ENCODE results near the gene SRMS.

The SRMS gene, protein sequence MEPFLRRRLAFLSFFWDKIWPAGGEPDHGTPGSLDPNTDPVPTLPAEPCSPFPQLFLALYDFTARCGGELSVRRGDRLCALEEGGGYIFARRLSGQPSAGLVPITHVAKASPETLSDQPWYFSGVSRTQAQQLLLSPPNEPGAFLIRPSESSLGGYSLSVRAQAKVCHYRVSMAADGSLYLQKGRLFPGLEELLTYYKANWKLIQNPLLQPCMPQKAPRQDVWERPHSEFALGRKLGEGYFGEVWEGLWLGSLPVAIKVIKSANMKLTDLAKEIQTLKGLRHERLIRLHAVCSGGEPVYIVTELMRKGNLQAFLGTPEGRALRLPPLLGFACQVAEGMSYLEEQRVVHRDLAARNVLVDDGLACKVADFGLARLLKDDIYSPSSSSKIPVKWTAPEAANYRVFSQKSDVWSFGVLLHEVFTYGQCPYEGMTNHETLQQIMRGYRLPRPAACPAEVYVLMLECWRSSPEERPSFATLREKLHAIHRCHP

DNA sequence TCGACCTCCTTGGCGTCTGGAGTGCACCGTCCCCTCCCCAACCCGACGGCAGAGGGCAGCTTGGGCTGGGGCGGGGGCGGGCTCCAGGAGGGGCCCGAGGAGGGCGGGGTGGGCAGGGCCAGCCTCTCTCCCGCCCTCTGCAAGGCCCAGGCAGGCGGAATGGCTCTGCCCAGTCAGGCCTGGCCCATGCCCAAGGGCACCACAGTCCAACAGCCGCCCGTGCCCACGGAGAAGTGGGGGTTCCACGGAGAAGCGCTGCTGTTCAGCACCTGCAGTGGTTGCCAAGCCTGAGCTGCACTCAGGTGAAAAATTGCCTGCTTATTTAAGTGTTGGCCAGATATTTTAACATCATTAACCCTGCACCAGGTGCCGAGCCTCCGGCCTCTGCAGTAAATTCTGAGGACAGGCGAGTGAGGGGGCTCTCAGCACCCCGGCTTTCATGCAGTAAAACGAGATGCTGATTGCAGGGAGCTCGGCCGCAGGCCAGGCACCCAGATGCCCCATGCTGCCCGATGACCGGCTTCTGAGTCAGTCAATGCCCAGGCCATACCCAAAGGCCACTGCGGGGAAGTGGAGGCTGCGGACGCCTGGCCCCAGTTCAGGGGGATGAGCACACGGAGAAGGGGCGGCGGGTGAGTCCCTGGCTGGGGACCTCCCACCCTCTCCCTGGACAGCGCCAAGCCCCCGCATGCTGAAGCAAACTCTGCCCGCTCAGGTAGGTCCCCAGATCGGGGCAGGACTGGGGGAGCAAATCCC, at the start of gene SRMS:
TSS of gene SRMS (minus strand) at position 25 of the 756 bp plus-strand sequence. CDS start 286 bp downstream, outside the sequence.
- DNase-seq (ENCODE audit: low read depth): no peak

DNA sequence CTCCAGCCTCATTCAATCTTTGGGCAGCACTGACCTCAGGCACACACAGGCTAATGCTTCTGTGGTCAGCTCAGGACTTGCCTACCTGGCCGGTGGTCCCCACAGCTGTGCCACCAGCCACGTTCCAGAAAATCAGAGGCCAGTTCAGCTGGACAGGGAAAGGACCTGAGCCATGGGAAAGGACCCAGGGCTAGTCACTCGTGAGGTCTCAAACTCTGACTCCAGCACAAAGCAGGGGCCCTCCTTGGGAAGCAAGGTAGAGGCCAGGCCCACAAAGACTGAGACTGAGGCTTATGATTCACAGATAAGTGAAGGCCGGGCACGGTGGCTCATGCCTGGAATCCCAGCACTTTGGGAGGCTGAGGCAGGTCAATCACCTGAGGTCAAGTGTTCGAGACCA, 48.9 kb upstream of the SRMS start:
- no peak for DNase-seq (ENCODE audit: low read depth)

DNA sequence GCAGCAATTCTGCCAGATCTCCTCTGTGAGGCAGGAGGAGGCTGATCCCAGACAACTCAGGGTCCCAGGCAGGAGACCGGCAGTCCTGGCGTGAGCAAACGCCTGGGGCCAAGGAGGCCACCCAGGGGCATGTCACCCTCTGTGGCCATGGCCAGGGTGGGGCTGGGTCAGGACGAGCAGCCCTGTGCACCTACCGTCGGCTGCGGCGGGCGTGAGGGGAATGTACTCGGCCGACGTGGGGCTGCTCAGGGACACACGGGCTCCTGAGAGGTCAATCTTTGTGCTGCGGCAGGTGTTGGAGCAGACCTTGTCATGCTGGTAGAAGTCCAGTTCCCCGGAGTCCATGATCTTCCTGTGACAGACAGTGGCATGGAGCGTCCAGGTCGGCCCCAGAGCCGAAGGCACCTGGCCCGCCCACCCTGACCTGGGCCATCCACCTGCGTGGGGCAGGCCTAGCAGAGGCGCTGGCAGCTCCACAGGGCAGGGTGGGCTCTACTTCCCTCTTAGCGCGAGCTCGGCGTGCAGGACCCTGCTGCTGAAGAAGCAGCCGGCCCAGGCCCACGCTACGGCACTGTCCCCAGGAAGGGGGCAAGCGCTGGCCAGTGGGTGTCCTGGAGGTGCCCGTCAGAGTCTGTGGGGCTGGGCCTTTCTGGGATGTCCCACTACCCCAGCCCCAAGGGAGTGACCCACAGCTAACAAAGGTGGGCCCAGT, 48.0 kb upstream of the SRMS start:
- DNase-seq (ENCODE audit: low read depth): no peak

DNA sequence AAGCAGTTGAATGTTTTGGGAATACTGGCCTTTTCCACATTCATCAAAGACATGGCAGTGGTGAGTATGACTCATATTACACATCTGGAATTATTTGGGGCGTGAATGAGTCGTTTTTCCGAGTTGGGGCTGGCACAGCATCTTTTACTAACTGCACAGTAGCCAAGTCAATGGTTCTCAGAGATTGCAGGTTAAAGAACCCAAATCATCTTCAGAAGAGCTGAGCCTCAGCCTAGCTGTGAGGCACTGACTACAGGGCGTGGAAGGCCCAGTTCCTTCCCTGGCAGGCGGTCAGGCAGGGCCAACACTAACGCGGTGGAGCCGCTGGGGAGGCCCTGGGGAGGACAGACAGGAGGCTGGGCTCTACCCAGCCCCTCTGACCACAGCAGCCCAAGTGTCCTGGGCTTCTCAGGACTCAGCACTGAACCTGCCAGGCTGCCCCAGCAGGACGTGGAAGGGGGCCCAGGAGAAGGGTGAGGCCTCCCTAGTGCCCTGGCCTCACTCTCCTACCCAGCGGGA, 46.6 kb upstream of the SRMS start:
- DNase-seq (ENCODE audit: low read depth): peak; percentile 51

DNA sequence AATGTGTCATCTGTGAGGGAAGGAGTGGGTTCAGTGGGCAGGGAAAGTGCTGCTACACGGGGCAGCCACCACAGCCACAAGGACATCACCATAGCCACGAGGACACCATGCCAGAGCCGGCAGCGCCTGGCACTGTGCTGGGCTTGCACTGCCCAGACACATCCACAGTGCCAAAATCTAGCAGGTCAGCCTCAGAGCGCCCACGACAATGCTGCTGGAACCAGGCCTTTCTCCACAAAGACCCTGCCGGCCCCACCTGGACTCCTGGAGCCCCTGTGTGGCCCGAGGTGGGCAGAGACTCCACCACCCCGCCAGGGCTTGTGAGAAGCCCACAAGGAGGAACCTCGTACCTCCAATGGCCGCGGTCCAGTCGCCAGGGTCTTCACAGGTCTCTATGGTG, 45.1 kb upstream of the SRMS start:
- DNase-seq (ENCODE audit: low read depth): no peak

DNA sequence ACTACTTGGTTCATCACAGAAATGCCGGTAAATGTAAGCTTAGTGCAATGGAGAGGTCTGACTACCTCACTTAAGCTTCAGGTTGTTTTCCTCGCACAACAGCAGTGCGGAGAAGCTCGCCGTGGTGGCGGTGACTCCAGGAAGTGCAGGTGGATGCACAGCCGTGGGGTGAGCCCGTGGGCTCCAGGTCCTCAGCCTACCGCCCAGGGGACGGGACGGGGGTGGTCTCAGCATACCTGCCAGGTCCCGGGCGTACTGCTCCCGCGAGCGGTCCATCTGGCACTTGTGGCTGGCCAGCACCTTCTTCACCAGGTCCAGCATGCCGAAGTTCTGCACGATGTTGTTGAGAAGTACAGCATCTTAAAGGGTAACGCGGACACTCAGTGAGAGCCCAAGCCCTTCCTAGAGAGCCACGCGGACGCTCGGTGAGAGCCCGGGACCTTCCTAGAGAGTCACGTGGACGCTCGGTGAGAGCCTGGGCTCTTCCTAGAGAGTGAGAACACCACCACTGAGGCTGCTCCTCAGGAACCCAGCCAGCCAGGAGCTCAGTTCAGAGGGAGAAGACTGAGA, 44.3 kb upstream of the SRMS start:
- no peak for DNase-seq (ENCODE audit: low read depth)

DNA sequence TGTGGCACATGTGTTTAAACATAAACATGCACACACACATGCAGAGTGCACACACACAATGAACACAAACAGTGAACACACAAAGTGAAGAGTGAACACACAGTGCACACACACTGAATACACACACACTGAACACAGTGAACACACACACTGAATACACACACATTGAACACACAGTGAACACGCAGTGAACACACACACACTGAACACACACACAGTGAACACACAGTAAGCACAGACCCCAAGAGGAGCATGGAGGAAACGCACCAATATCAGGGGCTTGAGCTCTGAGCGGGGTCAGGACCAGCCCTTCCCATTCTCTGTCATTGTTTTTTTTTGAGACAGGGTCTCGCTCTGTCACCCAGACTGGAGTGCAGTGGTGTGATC, 43.6 kb upstream of the SRMS start:
- DNase-seq (ENCODE audit: low read depth): no peak

DNA sequence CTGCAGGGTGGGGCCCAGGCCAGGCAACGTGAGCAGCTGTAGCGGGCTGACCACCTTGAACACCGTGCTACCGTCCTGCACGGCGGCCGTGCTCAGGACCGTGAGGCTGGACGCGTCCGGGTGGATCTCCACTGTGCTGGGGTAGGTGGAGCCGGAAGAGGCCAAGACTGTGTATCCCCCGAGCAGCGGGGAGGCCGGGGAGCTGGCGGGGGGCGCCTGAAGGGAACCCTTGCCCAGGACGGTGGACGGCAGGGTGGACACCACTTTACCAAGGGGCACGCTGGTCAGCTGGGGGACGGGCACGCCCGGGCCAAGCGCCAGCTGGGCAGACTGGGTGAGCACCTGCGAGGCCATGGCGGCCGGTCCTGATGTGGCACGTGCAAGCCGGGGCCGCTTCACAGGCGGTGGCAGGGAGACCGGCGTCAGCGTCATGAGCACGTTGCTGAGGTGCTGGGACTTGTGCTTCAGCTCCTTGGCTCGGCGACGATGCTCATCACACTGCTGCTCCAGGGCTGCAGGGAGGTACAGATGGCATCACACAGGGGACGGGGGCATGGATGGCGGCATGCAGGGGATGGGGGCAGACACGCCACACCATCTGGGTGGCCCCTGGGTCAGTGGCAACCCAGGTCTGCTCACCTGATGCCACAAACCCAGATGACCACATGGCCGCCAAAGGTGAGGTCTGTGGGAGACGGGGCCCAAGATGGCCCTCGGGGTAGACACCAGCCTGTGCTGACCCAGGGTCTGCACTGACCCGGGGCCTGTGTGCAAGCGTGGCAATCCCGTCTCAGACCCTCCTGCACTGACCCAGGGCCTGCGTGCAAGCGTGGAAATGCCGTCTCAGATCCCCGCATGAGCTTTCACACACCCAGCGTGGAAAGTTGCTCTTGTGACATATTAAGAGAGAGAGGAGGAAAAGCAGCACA, 42.9 kb upstream of the SRMS start:
- DNase-seq (ENCODE audit: low read depth): no peak

DNA sequence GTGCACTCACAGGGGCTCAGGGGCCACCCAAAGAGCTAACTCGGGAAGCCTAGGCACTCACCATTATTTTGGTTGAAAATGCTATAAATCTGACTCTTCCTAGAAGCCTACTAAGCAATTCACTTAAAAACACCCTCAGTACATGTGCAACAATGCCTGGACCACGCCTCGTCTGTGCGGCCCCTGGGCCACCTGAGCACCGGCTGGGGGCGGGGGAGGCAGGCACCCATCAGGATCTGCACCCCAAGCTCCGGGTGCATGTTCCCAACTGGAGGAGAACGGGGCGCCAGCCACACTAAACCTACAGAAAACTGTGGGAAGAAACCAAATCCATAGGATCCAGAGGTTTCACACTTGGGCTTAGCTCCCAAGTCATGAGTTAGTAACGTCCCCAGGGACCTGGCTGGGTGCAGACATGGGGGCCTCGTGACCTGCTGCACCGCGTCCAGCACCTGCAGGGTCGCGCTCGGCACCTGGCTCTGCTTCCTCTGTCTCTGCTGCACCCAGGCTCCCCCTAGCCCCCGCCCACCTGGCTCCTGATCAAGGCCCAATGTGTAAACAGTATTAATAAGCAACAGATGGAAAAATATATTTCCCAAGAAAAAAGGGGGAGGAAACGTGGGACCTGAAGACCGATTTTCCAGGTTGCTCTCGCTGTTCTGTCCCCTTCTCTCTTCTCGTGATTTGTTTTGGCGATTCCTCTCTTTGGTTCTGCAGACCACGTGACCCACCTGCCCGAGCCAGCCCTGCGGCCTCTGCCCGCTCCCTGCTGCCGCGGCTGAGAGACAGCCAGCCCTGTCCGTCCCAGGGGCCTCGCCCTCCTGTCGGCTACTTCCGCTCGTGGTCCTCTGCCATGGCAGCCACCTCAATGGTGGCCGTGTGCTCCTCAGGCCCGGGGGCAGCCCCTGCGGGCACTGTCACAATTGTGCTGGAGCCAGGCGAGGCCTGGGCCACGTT, 42.0 kb upstream of the SRMS start:
- no peak for DNase-seq (ENCODE audit: low read depth)

DNA sequence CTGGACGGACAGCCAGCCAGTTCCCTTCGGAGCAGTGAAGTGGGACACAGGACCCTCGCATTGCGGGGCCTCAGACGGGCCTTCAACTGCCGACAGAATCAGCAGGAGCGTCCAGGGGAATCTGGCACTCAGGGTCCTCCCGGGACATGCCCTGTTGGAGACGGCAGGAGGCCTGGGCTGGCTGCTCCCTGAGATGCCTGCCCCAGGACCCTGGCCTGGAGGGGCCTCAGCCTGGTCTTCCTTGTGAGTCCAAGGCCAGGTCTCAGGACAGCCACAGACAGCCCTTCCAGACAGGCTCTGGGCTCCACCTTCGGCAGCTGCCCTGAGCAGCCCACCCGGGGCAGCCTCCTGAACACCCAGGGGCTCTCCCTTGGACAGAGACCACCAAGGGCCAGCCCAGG, 41.1 kb upstream of the SRMS start:
- no peak for DNase-seq (ENCODE audit: low read depth)

DNA sequence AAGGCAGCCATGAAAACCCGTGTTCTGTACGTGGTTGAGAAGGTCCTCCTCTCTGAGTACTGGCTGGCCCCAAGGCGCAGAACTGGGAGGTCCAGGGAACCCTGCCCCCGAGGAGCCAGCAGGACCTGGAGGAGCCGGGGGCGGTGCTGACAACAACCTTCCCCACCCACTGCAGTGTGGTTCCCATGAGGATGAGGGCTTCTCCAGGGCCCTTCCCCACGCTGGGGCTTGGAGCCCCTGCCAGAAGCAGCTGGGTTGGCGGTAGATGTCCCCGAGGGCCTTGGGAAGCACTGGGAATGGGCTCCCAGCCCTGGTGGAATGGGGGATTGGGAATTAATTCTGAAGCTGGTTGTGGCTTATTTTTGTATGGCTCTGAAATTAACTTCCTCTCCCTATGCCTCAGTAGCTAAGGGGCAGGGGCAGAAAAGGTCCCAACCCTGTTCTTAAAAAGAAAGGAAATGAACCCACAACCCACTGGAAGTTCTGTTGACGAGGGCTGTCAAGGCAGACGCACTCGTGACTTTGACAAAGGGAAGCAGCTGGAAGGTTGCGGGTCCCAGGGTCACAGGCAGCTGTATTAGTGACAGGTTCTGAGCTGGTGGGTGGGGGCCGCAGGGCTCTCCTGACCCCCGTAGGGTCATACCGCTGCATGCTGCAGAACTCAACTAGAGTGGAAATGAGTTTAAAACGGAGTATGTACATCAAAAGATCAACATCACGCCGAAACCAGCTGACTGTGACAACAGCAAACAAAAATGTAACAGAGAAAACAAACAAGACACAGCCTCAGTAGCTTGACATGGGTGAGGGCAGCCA, 40.4 kb upstream of the SRMS start:
- DNase-seq (ENCODE audit: low read depth): no peak

DNA sequence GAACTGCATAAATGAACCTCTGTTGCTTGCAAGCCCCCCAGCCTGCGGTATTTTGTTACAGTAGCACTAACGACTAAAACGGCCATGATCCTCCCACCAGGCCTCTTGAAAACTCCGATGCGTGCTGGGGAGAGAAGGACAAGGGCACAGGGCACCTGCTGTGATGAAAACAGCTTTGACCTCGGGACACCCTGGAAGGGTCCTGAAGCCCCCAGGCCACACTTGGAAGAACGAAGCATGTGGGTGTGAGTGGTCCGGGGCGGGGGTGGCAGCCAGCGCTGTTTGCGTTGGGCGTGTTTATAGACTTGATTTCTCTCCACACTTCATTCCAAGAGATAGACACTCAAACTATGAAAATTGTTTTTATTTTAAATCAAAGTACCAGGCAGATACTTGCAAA, 39.7 kb upstream of the SRMS start:
- DNase-seq (ENCODE audit: low read depth): no peak

DNA sequence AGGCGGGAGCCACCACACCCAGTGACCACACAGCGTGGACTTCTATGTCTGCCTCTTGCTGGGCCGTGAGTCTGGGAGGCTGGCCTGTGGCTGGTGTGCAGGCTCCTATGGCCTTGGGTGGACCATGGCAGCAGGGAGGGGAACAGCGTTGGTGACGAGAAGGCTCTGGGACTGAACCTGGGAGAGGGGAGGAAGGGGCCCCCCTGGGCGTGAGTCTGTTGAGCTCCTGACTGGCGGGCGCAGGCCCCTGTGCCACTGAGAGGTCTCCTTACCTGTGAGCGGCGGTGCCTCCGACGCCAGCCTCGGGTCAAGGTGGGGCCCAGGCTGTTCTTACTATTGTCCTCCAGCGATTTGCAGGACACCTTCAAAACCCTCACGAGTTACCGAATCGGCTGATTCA, 39.2 kb upstream of the SRMS start:
- DNase-seq (ENCODE audit: low read depth): no peak

DNA sequence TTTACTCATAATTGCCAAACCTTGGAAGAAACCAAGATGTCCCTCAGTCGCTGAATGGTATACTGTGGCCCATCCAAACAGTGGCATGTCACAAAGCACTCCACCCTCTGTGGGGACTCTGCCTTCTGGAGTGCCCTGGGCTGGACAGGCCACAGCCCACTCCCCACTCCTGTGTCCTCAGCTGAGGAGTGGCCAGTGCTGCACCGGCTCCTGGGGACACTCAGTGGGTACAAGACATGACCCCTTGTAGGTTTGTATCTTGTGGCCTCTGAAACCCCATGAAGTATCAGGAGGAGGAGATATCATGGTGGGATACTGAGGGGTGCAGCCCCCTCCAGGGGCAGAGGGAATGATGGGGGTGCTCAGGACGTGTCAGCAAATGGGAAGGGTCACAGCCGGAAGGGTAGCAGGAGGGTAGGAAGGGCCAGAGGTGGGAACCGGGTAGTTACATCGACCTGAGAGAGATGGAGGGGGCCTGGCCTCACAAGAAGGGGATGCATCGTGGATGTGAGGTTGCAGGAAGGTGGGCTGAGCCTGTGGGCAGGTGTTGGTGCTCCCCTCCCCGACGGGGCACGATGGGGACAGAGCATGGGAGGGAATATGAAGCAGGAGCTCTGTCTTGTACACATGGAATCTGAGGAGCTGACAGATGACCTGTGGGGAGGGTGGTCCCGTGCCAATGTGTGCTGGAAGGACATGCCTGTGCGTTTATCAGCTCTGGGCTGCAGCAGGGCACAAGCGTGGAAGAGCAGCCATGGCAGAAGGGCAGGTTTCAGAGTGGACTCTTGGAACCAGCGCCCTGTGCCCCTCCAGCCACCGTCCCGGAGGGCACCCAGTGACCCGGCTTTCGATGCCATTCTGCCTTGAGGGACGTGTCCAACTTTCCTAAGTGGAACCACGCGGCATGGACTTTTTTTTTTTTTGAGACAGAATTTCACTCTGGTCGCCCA, 38.3 kb upstream of the SRMS start:
- no peak for DNase-seq (ENCODE audit: low read depth)

DNA sequence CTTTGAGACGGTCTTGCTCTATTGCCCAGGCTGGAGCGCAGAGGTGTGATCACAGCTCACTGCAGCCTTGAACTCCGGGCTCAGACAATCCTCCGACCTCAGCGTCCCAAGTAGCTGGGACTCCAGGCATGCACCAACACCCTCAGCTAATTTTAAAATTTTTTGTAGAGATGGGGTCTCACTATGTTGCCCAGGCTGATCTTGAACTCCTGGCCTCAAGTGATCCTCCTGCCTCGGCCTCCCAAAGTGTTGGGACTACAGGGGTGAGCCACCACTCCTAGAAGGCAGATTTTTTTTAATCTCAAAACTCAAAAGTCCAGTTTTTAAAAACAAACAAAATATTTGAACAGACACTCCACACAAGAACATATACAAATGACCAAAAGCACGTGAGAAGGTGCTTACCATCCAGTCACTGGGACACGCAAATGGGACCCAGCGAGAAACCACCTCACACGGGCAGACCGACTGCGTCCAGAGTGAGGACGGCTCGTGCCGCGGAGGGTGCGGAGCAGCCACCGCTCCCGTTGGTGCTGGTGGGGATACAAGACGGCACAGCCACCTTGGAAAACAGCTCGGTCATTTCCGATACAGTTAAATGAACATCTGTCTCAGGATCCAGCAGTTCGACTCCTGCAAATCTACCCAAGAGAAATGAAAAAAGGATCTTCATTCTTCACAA, 35.0 kb upstream of the SRMS start:
- no peak for DNase-seq (ENCODE audit: low read depth)

DNA sequence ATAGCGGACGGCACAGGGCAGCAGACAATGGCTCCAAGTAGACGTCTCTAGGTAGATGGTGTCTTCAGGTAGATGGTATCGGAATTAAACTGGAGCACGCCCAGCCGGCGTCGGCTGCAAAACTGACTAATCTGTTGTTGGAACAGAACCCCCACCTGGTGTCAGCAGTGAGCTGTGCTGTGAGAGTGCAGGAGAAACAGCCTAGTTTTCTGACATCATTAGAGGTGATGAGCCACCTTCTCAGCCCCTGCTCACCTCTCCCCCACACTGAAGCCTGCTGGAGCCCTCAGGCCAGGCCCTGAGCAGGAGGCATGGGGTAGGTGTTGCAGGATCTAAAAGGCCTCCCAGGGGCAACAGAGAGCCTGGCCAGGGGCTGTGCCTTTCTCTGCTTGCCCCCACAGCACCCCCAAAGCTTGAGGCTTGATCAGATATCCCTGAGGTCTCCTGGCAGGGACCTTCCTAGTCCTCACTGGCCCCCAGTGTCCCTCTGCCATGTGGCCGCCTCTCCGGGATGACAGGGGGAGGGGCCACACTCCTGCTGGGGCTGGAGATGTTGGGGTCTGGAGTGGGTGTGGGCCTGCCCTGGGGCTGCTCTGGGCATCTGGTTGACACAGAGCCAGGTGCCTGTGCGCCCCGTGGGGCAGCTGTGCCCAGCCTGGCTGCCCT, 33.4 kb upstream of the SRMS start:
- DNase-seq (ENCODE audit: low read depth): peak; percentile 75

Measured in ELR (cell line).